Lower leg skin (tissue), 3 donors: ENCODE data around the gene SF3B6.

Source experiments
- POLR2A ChIP-seq, 2 donors: fragments of 450-650 bp; IDR thresholded peaks; one replicate each; pipeline ENCODE4 v1.6.1; 2016 to 2017; ENCODE audit warnings: antibody characterized with exemption in 2 of 2, mild to moderate bottlenecking in 1 of 2, moderate library complexity in 1 of 2
- TF ChIP-seq, protein P1 (sequence below), 3 donors: fragments of 450-650 bp; IDR thresholded peaks; one replicate each; pipeline ENCODE4 v1.5.1; 2016; ENCODE audit warnings: antibody characterized with exemption in 3 of 3, mild to moderate bottlenecking in 3 of 3, moderate library complexity in 2 of 3

DNA sequence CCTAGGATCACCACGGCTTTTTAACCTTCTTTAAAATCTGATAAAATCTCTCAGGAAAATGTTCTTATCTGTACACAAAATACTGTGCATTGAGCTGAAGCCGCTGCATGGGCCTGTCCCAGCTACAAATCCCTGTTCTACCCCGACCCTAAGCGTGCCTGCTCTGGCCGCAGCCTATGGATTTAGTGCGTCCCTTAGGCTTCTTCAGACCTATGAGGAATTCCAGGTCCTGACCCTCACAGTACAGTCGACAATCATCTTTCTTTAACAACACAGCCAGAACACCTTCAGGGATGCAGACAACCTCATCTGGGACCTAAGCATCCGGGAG, 28.5 kb downstream of the SF3B6 start:
- TF ChIP-seq, protein P1, sequence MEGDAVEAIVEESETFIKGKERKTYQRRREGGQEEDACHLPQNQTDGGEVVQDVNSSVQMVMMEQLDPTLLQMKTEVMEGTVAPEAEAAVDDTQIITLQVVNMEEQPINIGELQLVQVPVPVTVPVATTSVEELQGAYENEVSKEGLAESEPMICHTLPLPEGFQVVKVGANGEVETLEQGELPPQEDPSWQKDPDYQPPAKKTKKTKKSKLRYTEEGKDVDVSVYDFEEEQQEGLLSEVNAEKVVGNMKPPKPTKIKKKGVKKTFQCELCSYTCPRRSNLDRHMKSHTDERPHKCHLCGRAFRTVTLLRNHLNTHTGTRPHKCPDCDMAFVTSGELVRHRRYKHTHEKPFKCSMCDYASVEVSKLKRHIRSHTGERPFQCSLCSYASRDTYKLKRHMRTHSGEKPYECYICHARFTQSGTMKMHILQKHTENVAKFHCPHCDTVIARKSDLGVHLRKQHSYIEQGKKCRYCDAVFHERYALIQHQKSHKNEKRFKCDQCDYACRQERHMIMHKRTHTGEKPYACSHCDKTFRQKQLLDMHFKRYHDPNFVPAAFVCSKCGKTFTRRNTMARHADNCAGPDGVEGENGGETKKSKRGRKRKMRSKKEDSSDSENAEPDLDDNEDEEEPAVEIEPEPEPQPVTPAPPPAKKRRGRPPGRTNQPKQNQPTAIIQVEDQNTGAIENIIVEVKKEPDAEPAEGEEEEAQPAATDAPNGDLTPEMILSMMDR (IDR thresholded peaks at IDR 0.05), result no peak
- TF ChIP-seq POLR2A (IDR thresholded peaks at IDR 0.05), result no peak
